ENCODE results near the gene APBA2.

DNA sequence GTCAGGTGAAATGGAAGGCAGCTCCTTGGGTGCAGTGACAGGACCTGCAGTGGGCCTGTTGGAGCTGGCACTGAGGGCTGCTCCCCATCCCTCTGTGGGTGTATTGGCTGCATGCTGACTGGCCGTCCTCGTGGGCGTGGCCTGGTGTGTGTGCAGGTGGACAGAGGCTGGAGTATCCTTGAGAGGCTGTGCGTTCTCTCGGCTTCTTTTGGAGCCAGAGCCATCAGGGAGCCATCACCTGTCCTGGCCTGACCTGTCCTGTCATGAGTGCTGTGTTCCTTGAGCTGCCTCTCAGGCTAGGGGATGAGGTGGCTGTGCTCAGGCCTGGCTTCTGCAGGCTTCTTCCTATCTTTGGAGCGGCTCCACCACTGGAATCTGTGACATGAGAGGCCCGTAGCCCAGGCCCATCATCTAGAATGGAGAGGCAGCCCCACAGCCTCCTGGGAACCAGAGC, 61.5 kb downstream of the APBA2 start:
- TF ChIP-seq POLR2A (IDR thresholded peaks at IDR 0.05) (no peak), EP300 (IDR thresholded peaks at IDR 0.05; ENCODE audit: low read depth) (no peak)
- TF ChIP-seq, protein P1, sequence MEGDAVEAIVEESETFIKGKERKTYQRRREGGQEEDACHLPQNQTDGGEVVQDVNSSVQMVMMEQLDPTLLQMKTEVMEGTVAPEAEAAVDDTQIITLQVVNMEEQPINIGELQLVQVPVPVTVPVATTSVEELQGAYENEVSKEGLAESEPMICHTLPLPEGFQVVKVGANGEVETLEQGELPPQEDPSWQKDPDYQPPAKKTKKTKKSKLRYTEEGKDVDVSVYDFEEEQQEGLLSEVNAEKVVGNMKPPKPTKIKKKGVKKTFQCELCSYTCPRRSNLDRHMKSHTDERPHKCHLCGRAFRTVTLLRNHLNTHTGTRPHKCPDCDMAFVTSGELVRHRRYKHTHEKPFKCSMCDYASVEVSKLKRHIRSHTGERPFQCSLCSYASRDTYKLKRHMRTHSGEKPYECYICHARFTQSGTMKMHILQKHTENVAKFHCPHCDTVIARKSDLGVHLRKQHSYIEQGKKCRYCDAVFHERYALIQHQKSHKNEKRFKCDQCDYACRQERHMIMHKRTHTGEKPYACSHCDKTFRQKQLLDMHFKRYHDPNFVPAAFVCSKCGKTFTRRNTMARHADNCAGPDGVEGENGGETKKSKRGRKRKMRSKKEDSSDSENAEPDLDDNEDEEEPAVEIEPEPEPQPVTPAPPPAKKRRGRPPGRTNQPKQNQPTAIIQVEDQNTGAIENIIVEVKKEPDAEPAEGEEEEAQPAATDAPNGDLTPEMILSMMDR (IDR thresholded peaks at IDR 0.05): no peak

All from transverse colon (tissue), 3 donors.